ENCODE results near the gene SFMBT2.

The SFMBT2 gene

DNA sequence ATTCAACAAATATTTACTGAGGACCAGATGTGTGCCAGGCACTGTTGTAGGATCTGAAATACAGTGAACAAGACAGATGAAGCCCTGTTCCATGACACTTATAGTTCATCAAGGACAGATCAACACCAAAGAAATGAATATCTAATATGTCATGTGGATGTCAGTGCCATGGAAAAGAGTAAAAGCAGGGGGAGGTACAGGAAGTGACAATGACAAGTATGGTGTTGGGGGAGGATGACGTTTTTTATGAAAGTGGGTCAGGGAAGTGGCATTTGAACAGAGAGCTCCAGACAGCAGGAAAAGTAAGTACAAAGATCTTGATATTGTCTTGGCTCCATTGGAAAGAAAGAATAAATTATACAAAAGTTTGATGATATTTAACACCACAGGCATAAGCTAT is 7.0 kb upstream of the SFMBT2 start:
- Histone ChIP-seq H2AK5ac (ENCODE audit: low read length) (no peak overlapping the region), H3K9ac (ENCODE audit: low read length) (no peak overlapping the region)
- no CpG with 5 or more reads among the region's 1 CpG for WGBS (ENCODE audit: extremely low coverage, insufficient coverage, insufficient read length)

DNA sequence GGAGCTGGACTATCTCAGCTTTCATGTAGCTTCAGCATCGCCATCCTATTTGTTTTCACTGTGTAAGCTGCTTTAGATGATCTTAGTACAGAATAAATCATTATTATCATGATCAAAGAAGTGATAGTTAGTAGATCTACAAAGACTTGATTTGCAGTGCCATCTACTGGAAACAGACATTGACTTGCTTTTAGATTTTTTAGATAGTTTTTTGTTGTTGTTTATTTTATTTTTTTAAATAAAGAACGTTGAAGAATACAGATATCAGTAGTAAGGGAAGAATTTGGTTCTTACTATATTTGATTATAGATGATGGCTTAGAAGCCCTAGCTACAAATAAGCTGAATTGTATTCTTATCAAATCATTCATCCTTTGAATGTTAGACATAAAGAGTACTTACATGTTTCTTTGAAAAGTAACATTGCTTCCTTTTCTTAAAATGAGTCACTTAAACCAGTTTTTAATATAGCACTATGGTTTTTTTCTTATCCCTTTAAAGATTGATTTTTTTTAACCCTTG is 6.3 kb upstream of the SFMBT2 start:
- H3K23ac ChIP-seq (ENCODE audit: low read length), result no peak overlapping the region
- no peak overlapping the region for H4K8ac ChIP-seq (ENCODE audit: low read depth, low read length)
- no peak overlapping the region for H3K18ac ChIP-seq (ENCODE audit: low read length)
- 100% methylated on average over 1 of the region's 2 CpGs for WGBS (ENCODE audit: extremely low coverage, insufficient coverage, insufficient read length)
- peaks cover 8 to 9% of the 10 kb centered on the region in 2 experiments for H3K4me1 ChIP-seq (ENCODE audit: control insufficient read depth in 1 of 2, insufficient read depth in 2 of 2, low read length in 2 of 2)
- H3K9me3 ChIP-seq (ENCODE audit: insufficient read depth, low read depth, low read length), result peaks cover 2% of the 10 kb centered on the region
- no peak overlapping the region for H2AFZ ChIP-seq (ENCODE audit: insufficient read depth, low read length, poor library complexity)
- no peak overlapping the region for H2BK120ac ChIP-seq (ENCODE audit: insufficient read depth, low read length, poor library complexity)
- no peaks in the 10 kb centered on the region for H3K36me3 ChIP-seq (ENCODE audit: control insufficient read depth in 1 of 2, insufficient read depth in 2 of 2, low read length in 2 of 2)
- H3K4me2 ChIP-seq (ENCODE audit: low read length), result no peak overlapping the region
- no peak overlapping the region for H3K4me3 ChIP-seq (ENCODE audit: low read depth, low read length)
- peak in 1 of 2 donors; percentile 40 for DNase-seq
- no peak overlapping the region for H2BK5ac ChIP-seq (ENCODE audit: low read depth, low read length, poor library complexity)
- no peak overlapping the region for H3K9ac ChIP-seq (ENCODE audit: low read length)
- no peak overlapping the region for H4K91ac ChIP-seq (ENCODE audit: low read depth, low read length)
- no peak overlapping the region for H3K14ac ChIP-seq (ENCODE audit: low read length)
- peaks cover 5% of the 10 kb centered on the region for H3K27me3 ChIP-seq (ENCODE audit: insufficient read depth, low read length)
- H3K79me2 ChIP-seq (ENCODE audit: control insufficient read depth, insufficient read depth, low read length, poor library complexity), result no peaks in the 10 kb centered on the region
- H3K27ac ChIP-seq (ENCODE audit: low read depth, low read length), result no peak overlapping the region
- H2AK5ac ChIP-seq (ENCODE audit: low read length), result no peak overlapping the region
- no peak overlapping the region for H3K4ac ChIP-seq (ENCODE audit: low read depth, low read length)
- no peak overlapping the region for H4K12ac ChIP-seq (ENCODE audit: low read depth, low read length)
- no peak overlapping the region for H2BK12ac ChIP-seq (ENCODE audit: low read length)
- H3K79me1 ChIP-seq (ENCODE audit: low read length), result no peaks in the 10 kb centered on the region

More for the DNA sequence above, 7.0 kb upstream of the SFMBT2 start:
- Histone ChIP-seq H2BK120ac (ENCODE audit: insufficient read depth, low read length, poor library complexity) (no peak overlapping the region), H3K79me1 (ENCODE audit: low read length) (no peaks in the 10 kb centered on the region), H3K18ac (ENCODE audit: low read length) (no peak overlapping the region), H3K4me1 (ENCODE audit: control insufficient read depth in 1 of 2, insufficient read depth in 2 of 2, low read length in 2 of 2) (peaks cover 2% of the 10 kb centered on the region in 2 experiments), H3K23ac (ENCODE audit: low read length) (no peak overlapping the region), H3K4me2 (ENCODE audit: low read length) (no peak overlapping the region), H3K27ac (ENCODE audit: low read depth, low read length) (no peak overlapping the region), H3K14ac (ENCODE audit: low read length) (no peak overlapping the region), H2AFZ (ENCODE audit: insufficient read depth, low read length, poor library complexity) (no peak overlapping the region), H2BK12ac (ENCODE audit: low read length) (no peak overlapping the region), H3K4ac (ENCODE audit: low read depth, low read length) (no peak overlapping the region), H3K79me2 (ENCODE audit: control insufficient read depth, insufficient read depth, low read length, poor library complexity) (no peaks in the 10 kb centered on the region), H3K9me3 (ENCODE audit: insufficient read depth, low read depth, low read length) (peaks cover 2% of the 10 kb centered on the region), H4K8ac (ENCODE audit: low read depth, low read length) (no peak overlapping the region), H3K27me3 (ENCODE audit: insufficient read depth, low read length) (peaks cover 2% of the 10 kb centered on the region), H3K4me3 (ENCODE audit: low read depth, low read length) (no peak overlapping the region), H4K91ac (ENCODE audit: low read depth, low read length) (no peak overlapping the region), H2BK5ac (ENCODE audit: low read depth, low read length, poor library complexity) (no peak overlapping the region), H4K12ac (ENCODE audit: low read depth, low read length) (no peak overlapping the region), H3K36me3 (ENCODE audit: control insufficient read depth in 1 of 2, insufficient read depth in 2 of 2, low read length in 2 of 2) (no peaks in the 10 kb centered on the region)
- no peak for DNase-seq

GRCh38 chr10:7414766-7415165 is 3.9 kb upstream of the SFMBT2 start:
- Histone ChIP-seq H2AFZ (ENCODE audit: insufficient read depth, low read length, poor library complexity) (no peak overlapping the region), H2BK5ac (ENCODE audit: low read depth, low read length, poor library complexity) (no peak overlapping the region), H2AK5ac (ENCODE audit: low read length) (no peak overlapping the region), H3K27ac (ENCODE audit: low read depth, low read length) (no peak overlapping the region), H4K8ac (ENCODE audit: low read depth, low read length) (no peak overlapping the region), H3K79me2 (ENCODE audit: control insufficient read depth, insufficient read depth, low read length, poor library complexity) (no peaks in the 10 kb centered on the region), H3K9ac (ENCODE audit: low read length) (no peak overlapping the region), H3K4me3 (ENCODE audit: low read depth, low read length) (no peak overlapping the region), H3K36me3 (ENCODE audit: control insufficient read depth in 1 of 2, insufficient read depth in 2 of 2, low read length in 2 of 2) (no peaks in the 10 kb centered on the region), H3K27me3 (ENCODE audit: insufficient read depth, low read length) (peaks cover 11% of the 10 kb centered on the region), H3K4me2 (ENCODE audit: low read length) (no peak overlapping the region), H3K79me1 (ENCODE audit: low read length) (peaks cover 4% of the 10 kb centered on the region), H3K4ac (ENCODE audit: low read depth, low read length) (no peak overlapping the region), H3K4me1 (ENCODE audit: control insufficient read depth in 1 of 2, insufficient read depth in 2 of 2, low read length in 2 of 2) (peaks cover 14 to 16% of the 10 kb centered on the region in 2 experiments), H3K18ac (ENCODE audit: low read length) (no peak overlapping the region), H3K14ac (ENCODE audit: low read length) (no peak overlapping the region), H3K23ac (ENCODE audit: low read length) (no peak overlapping the region), H3K9me3 (ENCODE audit: insufficient read depth, low read depth, low read length) (peaks cover 2% of the 10 kb centered on the region), H4K91ac (ENCODE audit: low read depth, low read length) (no peak overlapping the region), H4K12ac (ENCODE audit: low read depth, low read length) (no peak overlapping the region), H2BK12ac (ENCODE audit: low read length) (no peak overlapping the region), H2BK120ac (ENCODE audit: insufficient read depth, low read length, poor library complexity) (no peak overlapping the region)
- no CpG with 5 or more reads among the region's 2 CpGs for WGBS (ENCODE audit: extremely low coverage, insufficient coverage, insufficient read length)
- no peak for DNase-seq

DNA sequence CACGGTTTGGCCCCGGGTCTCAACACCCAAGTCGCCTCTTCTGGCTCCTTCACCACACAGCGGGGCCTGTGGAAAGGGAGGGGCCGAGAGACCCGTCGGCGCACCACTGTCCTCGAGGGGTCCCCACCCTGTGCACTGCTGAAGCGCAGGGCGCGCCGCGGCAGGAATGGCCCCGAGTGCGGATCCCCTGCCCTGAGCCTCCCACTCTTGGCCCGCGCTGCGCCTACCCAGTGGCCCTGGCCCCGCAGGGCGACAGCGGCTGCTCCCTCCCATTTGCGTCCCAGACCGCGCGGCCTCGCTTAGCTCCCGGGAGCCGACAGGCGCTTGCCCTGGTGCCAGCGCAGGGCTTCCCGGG is 2.1 kb upstream of the SFMBT2 start:
- Histone ChIP-seq H4K12ac (ENCODE audit: low read depth, low read length) (no peak overlapping the region), H3K27ac (ENCODE audit: low read depth, low read length) (no peak overlapping the region)

More for the DNA sequence above, 2.1 kb upstream of the SFMBT2 start:
- Histone ChIP-seq H3K9me3 (ENCODE audit: insufficient read depth, low read depth, low read length) (peaks cover 2% of the 10 kb centered on the region), H3K23ac (ENCODE audit: low read length) (no peak overlapping the region), H3K14ac (ENCODE audit: low read length) (no peak overlapping the region), H3K27me3 (ENCODE audit: insufficient read depth, low read length) (peaks cover 11% of the 10 kb centered on the region), H3K18ac (ENCODE audit: low read length) (no peak overlapping the region), H3K4me1 (ENCODE audit: control insufficient read depth in 1 of 2, insufficient read depth in 2 of 2, low read length in 2 of 2) (peaks cover 16 to 28% of the 10 kb centered on the region in 2 experiments), H3K4me2 (ENCODE audit: low read length) (peak overlapping the region; percentile 77), H3K4ac (ENCODE audit: low read depth, low read length) (no peak overlapping the region), H4K8ac (ENCODE audit: low read depth, low read length) (no peak overlapping the region), H2BK12ac (ENCODE audit: low read length) (no peak overlapping the region), H3K79me2 (ENCODE audit: control insufficient read depth, insufficient read depth, low read length, poor library complexity) (peaks cover 4% of the 10 kb centered on the region), H4K91ac (ENCODE audit: low read depth, low read length) (no peak overlapping the region), H3K4me3 (ENCODE audit: low read depth, low read length) (no peak overlapping the region), H2BK120ac (ENCODE audit: insufficient read depth, low read length, poor library complexity) (no peak overlapping the region), H3K9ac (ENCODE audit: low read length) (no peak overlapping the region), H3K79me1 (ENCODE audit: low read length) (peaks cover 6% of the 10 kb centered on the region), H2AFZ (ENCODE audit: insufficient read depth, low read length, poor library complexity) (no peak overlapping the region), H2BK5ac (ENCODE audit: low read depth, low read length, poor library complexity) (no peak overlapping the region), H3K36me3 (ENCODE audit: control insufficient read depth in 1 of 2, insufficient read depth in 2 of 2, low read length in 2 of 2) (no peaks in the 10 kb centered on the region), H2AK5ac (ENCODE audit: low read length) (no peak overlapping the region)
- WGBS (ENCODE audit: extremely low coverage, insufficient coverage, insufficient read length), result no CpG with 5 or more reads among the region's 32 CpGs
- DNase-seq, result no peak

All from trophoblast cell (in vitro differentiated cells and primary cell).